Endothelial cell of umbilical vein (primary cell): Measurements from ENCODE around the gene STARD9. TPM values are rescaled to one million over a fixed set of nuclear protein-coding genes. Genes with fewer than 3 reads are reported as not detected.

ENCODE experiments used
- BruUV-seq: library from RNA; stranded (reverse); fragments of 400-500 nt; replicated peaks from 2 replicates; lab custom pipeline; 2021; lab: Mats Ljungman, UMichigan
- CTCF ChIA-PET: fragments of 300-600, 350-600 bp; sonication (Branson Sonifier 250); formaldehyde crosslinking; loops from one replicate; lab custom pipeline; 2021; ENCODE audit warnings: antibody characterized with exemption, inconsistent platforms; lab: Charles Lee
- POLR2A ChIA-PET: fragments of 300-600, 350-600 bp; sonication (Branson Sonifier 250); formaldehyde crosslinking; loops from one replicate; lab custom pipeline; 2021; ENCODE audit warnings: antibody characterized with exemption, inconsistent platforms; lab: Charles Lee
- DNase-seq: peaks from one replicate; pipeline ENCODE4 v3.0.0-alpha.2; 2011; ENCODE audit warnings: low read depth, low spot score
- FAIRE-seq: peaks from 2 replicates; lab custom pipeline; 2011; peaks lifted over from hg19 to GRCh38; lab: Jason Lieb, UNC
- H2AFZ ChIP-seq: 2 replicates; pipeline ENCODE4 v1.6.0; 2012; ENCODE audit warnings: low read depth, low read length, control low read depth, inconsistent platforms
- H3K27ac ChIP-seq: 2 replicates; pipeline ENCODE4 v1.5.1; 2011; ENCODE audit warnings: low read depth, mild to moderate bottlenecking, control low read depth, low read length, moderate library complexity; ENCODE audit not compliant: insufficient read depth
- H3K27me3 ChIP-seq, 2 experiments: 2 replicates each; pipeline versions ENCODE4 v1.6.0 to v1.6.1; 2011; ENCODE audit warnings: low read length in 2 of 2, mixed read lengths in 1 of 2; ENCODE audit not compliant: control insufficient read depth in 2 of 2, insufficient read depth in 2 of 2
- H3K36me3 ChIP-seq, 2 experiments: 2 replicates in 1 of 2; 3 replicates in 1 of 2; pipeline ENCODE4 v1.5.1; 2011; ENCODE audit warnings: low read length in 2 of 2, mild to moderate bottlenecking in 1 of 2, moderate library complexity in 1 of 2; ENCODE audit not compliant: control insufficient read depth in 2 of 2, insufficient read depth in 2 of 2; ENCODE audit errors: extremely low read depth in 1 of 2
- H3K4me1 ChIP-seq: 3 replicates; pipeline ENCODE4 v1.5.1; 2011; ENCODE audit warnings: mild to moderate bottlenecking, low read length; ENCODE audit not compliant: control insufficient read depth, insufficient read depth; ENCODE audit errors: extremely low read depth
- H3K4me2 ChIP-seq: 2 replicates; pipeline ENCODE4 v1.6.1; 2011; ENCODE audit warnings: low read length, control low read depth, mixed read lengths; ENCODE audit not compliant: insufficient read depth
- H3K4me3 ChIP-seq, 3 experiments: fragments of 200-600 bp in 1 of 3; sonication (generic), shearing (Covaris generic) in 1 of 3; replicated peaks in 1 of 3; 2 replicates each; pipeline ENCODE4 v1.5.1; 2011 to 2016; ENCODE audit warnings: control low read depth in 3 of 3, low read length in 3 of 3, mild to moderate bottlenecking in 2 of 3, inconsistent platforms in 1 of 3, low read depth in 1 of 3, moderate library complexity in 1 of 3; ENCODE audit not compliant: insufficient read depth in 1 of 3
- H3K79me2 ChIP-seq: 2 replicates; pipeline ENCODE4 v1.6.0; 2012; ENCODE audit warnings: low read length, inconsistent platforms; ENCODE audit not compliant: control insufficient read depth, insufficient read depth
- H3K9ac ChIP-seq: replicated peaks from 2 replicates; pipeline ENCODE3; 2011; ENCODE audit warnings: low read length, control low read depth; ENCODE audit not compliant: insufficient read depth; ENCODE audit errors: extremely low read depth
- H3K9me1 ChIP-seq: replicated peaks from 3 replicates; pipeline ENCODE4 v1.6.0; 2011; ENCODE audit warnings: mild to moderate bottlenecking, low read length; ENCODE audit not compliant: control insufficient read depth, insufficient read depth; ENCODE audit errors: extremely low read depth
- H3K9me3 ChIP-seq: replicated peaks from 2 replicates; pipeline ENCODE4 v1.5.1; 2012; ENCODE audit warnings: low read length, inconsistent platforms; ENCODE audit not compliant: control insufficient read depth, insufficient read depth
- H4K20me1 ChIP-seq: replicated peaks from 2 replicates; pipeline ENCODE3; 2011; ENCODE audit warnings: mild to moderate bottlenecking, low read length; ENCODE audit not compliant: control insufficient read depth, insufficient read depth; ENCODE audit errors: extremely low read depth
- EZH2 ChIP-seq: IDR thresholded peaks from 2 replicates; pipeline ENCODE4 v1.6.1; 2012; ENCODE audit warnings: borderline replicate concordance, low read depth, mild to moderate bottlenecking, moderate library complexity, low read length, inconsistent platforms; ENCODE audit not compliant: severe bottlenecking
- FOS ChIP-seq: IDR thresholded peaks from 2 replicates; pipeline ENCODE4 v1.6.1; 2011; ENCODE audit warnings: mild to moderate bottlenecking, low read length, moderate library complexity, borderline replicate concordance; ENCODE audit not compliant: insufficient read depth
- GATA2 ChIP-seq: IDR thresholded peaks from 2 replicates; pipeline ENCODE4 v1.7.0; 2011; ENCODE audit warnings: low read depth, mild to moderate bottlenecking, moderate library complexity, mixed read lengths, low read length; ENCODE audit not compliant: insufficient read length, insufficient read depth
- JUN ChIP-seq: IDR thresholded peaks from 2 replicates; pipeline ENCODE4 v1.6.1; 2011; ENCODE audit warnings: borderline replicate concordance, low read depth; ENCODE audit not compliant: insufficient read length, insufficient read depth
- MYC ChIP-seq: IDR thresholded peaks from one replicate; pipeline ENCODE4 v1.6.1; 2011; ENCODE audit warnings: mild to moderate bottlenecking, low read depth, low read length
- POLR2A ChIP-seq: IDR thresholded peaks from 2 replicates; pipeline ENCODE4 v1.6.1; 2012; ENCODE audit warnings: low read depth, mild to moderate bottlenecking, control low read depth, low read length
- POLR2AphosphoS5 ChIP-seq: IDR thresholded peaks from 2 replicates; pipeline ENCODE4 v1.6.1; 2012; ENCODE audit warnings: low read depth, mild to moderate bottlenecking, control low read depth, low read length, moderate library complexity; ENCODE audit not compliant: insufficient read depth
- dilution Hi-C: fragments of 300-500 bp; cut with MboI; formaldehyde crosslinking; loops from one replicate; pipeline ENCODE4 v1.15.0; 2019; ENCODE audit warnings: low sequenced_read_pairs; ENCODE audit not compliant: extremely low pct_ligation_motif_present
- intact Hi-C: fragments of 100-400 bp; cut with micrococcal nuclease; formaldehyde crosslinking; loops from one replicate; pipeline ENCODE4 v1.10.0; 2022
- polyA plus RNA-seq, 4 experiments: library from polyadenylated mRNA; depleted of rRNA in 3 of 4; stranded (reverse) in 3 of 4; unstranded in 1 of 4; fragments of >200 nt; gene quantifications; 2 replicates each; pipeline versions ENCODE4 v1.2.1 to v1.2.3, GENCODE V29; 2011 to 2012; ENCODE audit warnings: missing spikeins in 1 of 4
- total RNA-seq: library from RNA; stranded (reverse); gene quantifications from 2 replicates; pipeline ENCODE4 v1.2.3, GENCODE V29; 2021
- TF ChIP-seq, protein P1 (sequence below): IDR thresholded peaks from 2 replicates; pipeline ENCODE4 v1.6.1; 2011; ENCODE audit not compliant: insufficient read depth, insufficient read length
- TF ChIP-seq, protein P2 (sequence below), 2 donors: IDR thresholded peaks; 1 replicate in 1 of 2; 2 replicates in 1 of 2; pipeline ENCODE4 v1.5.1; 2011; ENCODE audit warnings: low read length in 2 of 2, mild to moderate bottlenecking in 2 of 2, moderate library complexity in 2 of 2, control low read depth in 1 of 2, inconsistent platforms in 1 of 2, low read depth in 1 of 2; ENCODE audit not compliant: insufficient read depth in 1 of 2; ENCODE audit errors: extremely low read depth in 1 of 2

The STARD9 gene
- total and polyA plus RNA-seq, 2 donors (not counting 3 experiments of a cell fraction or from before 2014, with no cell fraction given) = 4.6 to 17.5 TPM

DNA sequence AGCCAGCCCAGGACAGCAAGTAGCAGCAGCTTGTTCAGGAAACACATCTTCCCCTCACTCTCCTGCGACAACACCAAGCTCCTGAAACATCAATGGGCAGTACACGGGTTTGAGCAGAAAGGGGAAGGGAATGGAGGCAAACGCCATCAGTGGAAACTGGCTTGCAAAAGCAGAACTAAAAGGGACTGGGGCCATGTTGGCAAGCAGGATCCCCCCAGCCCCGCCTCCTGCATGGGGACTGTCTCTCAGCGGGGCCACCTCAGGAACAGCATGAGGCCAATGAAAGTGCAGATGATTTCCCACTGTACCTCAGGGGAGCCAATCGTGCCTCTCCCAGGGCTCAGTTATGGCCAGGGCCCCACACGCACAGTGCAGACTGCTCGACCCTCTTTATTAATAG is 154.7 kb downstream of the STARD9 start:
- Histone ChIP-seq H4K20me1 (no peaks in the 10 kb centered on the region), H3K9ac (no peak overlapping the region), H3K9me3 (no peaks in the 10 kb centered on the region), H3K36me3 (peaks cover 18 to 67% of the 10 kb centered on the region in 2 experiments), H3K27me3 (no peaks in the 10 kb centered on the region), H3K4me3 (no peak overlapping the region), H3K9me1 (no peaks in the 10 kb centered on the region), H3K4me1 (no peaks in the 10 kb centered on the region), H3K79me2 (peaks cover 2% of the 10 kb centered on the region), H3K4me2 (no peak overlapping the region), H2AFZ (no peak overlapping the region), H3K27ac (no peak overlapping the region)
- FAIRE-seq (no peak), DNase-seq (no peak)
- intact Hi-C loops (no loop called here), dilution Hi-C loops (no loop called here)
- POLR2A ChIA-PET = no interaction called here
- CTCF ChIA-PET = interaction anchor here (5.5 kb wide), 1 partner anchor 196 kb away, joined by 30 read pairs; no protein-coding TSS in a partner anchor
- no peak for TF ChIP-seq POLR2AphosphoS5
- TF ChIP-seq, protein P1, sequence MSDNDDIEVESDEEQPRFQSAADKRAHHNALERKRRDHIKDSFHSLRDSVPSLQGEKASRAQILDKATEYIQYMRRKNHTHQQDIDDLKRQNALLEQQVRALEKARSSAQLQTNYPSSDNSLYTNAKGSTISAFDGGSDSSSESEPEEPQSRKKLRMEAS = no peak
- no peak for TF ChIP-seq MYC
- no peak for TF ChIP-seq FOS
- TF ChIP-seq, protein P2, sequence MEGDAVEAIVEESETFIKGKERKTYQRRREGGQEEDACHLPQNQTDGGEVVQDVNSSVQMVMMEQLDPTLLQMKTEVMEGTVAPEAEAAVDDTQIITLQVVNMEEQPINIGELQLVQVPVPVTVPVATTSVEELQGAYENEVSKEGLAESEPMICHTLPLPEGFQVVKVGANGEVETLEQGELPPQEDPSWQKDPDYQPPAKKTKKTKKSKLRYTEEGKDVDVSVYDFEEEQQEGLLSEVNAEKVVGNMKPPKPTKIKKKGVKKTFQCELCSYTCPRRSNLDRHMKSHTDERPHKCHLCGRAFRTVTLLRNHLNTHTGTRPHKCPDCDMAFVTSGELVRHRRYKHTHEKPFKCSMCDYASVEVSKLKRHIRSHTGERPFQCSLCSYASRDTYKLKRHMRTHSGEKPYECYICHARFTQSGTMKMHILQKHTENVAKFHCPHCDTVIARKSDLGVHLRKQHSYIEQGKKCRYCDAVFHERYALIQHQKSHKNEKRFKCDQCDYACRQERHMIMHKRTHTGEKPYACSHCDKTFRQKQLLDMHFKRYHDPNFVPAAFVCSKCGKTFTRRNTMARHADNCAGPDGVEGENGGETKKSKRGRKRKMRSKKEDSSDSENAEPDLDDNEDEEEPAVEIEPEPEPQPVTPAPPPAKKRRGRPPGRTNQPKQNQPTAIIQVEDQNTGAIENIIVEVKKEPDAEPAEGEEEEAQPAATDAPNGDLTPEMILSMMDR (IDR thresholded peaks at IDR 0.05; ENCODE audit: extremely low read depth in 1 of 2, insufficient read depth in 1 of 2, low read depth in 1 of 2, low read length in 2 of 2) = no peak
- TF ChIP-seq POLR2A = no peak
- TF ChIP-seq EZH2 = no peak
- no peak for TF ChIP-seq JUN
- no peak for TF ChIP-seq GATA2
- BruUV-seq = no TSS peak
